ENCODE data around the gene SYNDIG1.

The SYNDIG1 gene

DNA sequence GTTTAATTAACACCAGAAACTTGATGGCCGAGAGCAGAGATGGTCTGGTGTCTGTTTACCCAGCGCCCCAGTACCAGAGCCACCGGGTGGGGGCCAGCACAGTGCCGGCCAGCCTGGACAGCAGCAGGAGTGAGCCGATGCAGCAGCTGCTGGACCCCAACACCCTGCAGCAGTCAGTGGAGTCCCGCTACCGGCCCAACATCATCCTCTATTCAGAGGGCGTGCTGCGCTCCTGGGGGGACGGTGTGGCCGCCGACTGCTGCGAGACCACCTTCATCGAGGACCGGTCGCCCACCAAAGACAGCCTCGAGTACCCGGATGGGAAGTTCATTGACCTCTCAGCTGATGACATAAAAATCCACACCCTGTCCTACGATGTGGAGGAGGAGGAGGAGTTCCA, 73.7 kb downstream of the SYNDIG1 start:
- TF ChIP-seq, protein P1, sequence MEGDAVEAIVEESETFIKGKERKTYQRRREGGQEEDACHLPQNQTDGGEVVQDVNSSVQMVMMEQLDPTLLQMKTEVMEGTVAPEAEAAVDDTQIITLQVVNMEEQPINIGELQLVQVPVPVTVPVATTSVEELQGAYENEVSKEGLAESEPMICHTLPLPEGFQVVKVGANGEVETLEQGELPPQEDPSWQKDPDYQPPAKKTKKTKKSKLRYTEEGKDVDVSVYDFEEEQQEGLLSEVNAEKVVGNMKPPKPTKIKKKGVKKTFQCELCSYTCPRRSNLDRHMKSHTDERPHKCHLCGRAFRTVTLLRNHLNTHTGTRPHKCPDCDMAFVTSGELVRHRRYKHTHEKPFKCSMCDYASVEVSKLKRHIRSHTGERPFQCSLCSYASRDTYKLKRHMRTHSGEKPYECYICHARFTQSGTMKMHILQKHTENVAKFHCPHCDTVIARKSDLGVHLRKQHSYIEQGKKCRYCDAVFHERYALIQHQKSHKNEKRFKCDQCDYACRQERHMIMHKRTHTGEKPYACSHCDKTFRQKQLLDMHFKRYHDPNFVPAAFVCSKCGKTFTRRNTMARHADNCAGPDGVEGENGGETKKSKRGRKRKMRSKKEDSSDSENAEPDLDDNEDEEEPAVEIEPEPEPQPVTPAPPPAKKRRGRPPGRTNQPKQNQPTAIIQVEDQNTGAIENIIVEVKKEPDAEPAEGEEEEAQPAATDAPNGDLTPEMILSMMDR (IDR thresholded peaks at IDR 0.05; ENCODE audit: borderline replicate concordance, control extremely low read depth, extremely low read depth, insufficient read depth, missing control alignments), result no peak
- in situ Hi-C loops (cut with MboI; ENCODE audit: low sequenced_read_pairs, unreplicated experiment), result no loop called here
- no peak for DNase-seq (ENCODE audit: low spot score)

DNA sequence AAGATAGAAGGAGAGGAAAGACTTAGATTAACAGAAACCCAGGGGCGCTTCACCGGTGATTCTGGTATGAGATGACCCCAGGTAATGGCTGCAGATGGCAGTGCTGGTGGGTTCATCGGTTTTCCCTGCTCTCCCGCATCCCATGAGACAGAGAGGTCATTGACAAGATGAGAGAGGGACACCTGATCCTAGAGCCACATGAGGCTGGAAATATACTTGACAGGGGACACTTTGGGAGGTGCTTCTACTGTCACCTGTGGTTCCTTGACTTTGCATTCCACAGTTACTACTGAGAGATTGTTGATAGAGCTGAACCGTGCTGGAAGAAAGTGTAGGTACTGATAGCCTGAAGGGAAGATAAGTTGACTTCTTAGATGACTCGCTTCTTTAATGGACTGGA, 74.3 kb downstream of the SYNDIG1 start:
- TF ChIP-seq, protein P1 (IDR thresholded peaks at IDR 0.05; ENCODE audit: borderline replicate concordance, control extremely low read depth, extremely low read depth, insufficient read depth, missing control alignments), result no peak
- in situ Hi-C loops (cut with MboI; ENCODE audit: low sequenced_read_pairs, unreplicated experiment), result no loop called here

DNA sequence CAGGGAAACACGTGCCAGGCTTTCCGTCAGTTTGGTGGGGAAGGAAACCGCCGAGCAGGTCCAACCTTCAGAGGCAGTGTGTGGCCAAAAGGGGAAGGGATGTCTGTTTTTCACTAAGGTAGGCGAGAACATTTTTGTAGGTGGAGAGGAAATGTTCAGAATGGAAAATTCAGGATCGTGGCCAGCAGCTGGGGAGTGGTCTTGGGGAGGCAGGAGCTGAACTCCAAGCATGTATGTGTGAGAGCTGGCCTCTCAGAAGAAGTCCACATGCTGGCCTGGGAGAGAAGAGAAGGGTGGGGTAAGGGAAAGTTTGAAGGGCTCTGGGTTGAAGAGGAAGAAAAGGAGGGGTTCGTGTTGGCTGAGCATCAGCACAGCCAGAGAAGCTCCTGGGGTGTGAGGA, 74.9 kb downstream of the SYNDIG1 start:
- in situ Hi-C loops (cut with MboI; ENCODE audit: low sequenced_read_pairs, unreplicated experiment), result no loop called here
- DNase-seq (ENCODE audit: low spot score), result no peak
- TF ChIP-seq, protein P1 (IDR thresholded peaks at IDR 0.05; ENCODE audit: borderline replicate concordance, control extremely low read depth, extremely low read depth, insufficient read depth, missing control alignments), result no peak

More for the DNA sequence above, 74.3 kb downstream of the SYNDIG1 start:
- DNase-seq (ENCODE audit: low spot score), result no peak

DNA sequence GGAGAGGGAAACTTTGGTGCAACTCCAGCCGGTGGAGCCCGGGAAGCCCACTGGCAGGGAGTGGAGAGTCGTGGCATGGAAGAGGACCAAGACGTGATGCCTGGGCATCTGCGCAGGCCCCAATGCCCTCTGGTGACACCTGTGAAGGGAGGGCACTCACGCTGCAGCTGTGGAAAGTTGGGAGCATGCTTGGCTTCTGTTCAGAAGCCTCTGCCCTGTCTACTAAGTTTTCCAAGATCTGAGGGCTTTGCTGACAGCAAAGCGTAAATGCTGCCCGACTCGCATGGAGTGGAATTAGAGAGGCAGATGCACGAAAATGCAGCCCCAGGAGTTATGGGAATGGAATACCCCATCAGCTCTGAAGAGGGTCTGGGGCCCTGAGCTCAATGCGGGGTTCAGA, 75.7 kb downstream of the SYNDIG1 start:
- no peak for DNase-seq (ENCODE audit: low spot score)
- TF ChIP-seq, protein P1 (IDR thresholded peaks at IDR 0.05; ENCODE audit: borderline replicate concordance, control extremely low read depth, extremely low read depth, insufficient read depth, missing control alignments), result no peak
- in situ Hi-C loops (cut with MboI; ENCODE audit: low sequenced_read_pairs, unreplicated experiment), result no loop called here

DNA sequence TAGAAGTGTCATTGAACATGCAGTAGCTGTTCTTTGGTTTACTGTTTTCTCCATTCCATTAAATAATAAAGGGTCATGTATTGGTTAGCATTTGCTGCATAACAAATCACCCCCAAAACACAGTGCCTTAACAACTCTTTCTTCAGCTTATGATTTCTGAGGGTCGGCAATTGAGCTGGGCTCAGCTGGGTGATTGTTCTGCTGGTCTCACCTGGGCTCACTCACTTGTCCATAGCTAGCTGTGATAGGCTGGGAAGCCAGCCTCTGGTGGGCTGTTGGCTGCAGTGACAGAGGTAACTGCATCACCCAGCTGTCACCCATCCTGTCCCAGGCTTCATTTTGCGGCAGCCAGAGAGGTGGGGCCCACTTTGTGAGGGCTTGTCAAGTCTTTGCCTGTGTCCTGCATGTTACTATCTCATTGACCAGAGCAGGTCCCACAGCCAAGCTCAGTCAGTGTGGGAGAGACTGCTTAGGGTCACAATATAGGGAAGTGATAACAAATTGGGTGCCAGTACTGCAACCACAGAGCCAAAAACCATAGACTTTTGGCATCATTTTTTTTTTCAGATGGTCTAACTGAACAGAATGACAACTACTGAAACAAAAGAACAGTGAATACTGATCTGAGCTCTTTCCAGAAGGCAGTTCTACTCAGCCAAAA, 76.9 kb downstream of the SYNDIG1 start:
- in situ Hi-C loops (cut with MboI; ENCODE audit: low sequenced_read_pairs, unreplicated experiment), result no loop called here
- TF ChIP-seq, protein P1 (IDR thresholded peaks at IDR 0.05; ENCODE audit: borderline replicate concordance, control extremely low read depth, extremely low read depth, insufficient read depth, missing control alignments), result no peak
- no peak for DNase-seq (ENCODE audit: low spot score)

DNA sequence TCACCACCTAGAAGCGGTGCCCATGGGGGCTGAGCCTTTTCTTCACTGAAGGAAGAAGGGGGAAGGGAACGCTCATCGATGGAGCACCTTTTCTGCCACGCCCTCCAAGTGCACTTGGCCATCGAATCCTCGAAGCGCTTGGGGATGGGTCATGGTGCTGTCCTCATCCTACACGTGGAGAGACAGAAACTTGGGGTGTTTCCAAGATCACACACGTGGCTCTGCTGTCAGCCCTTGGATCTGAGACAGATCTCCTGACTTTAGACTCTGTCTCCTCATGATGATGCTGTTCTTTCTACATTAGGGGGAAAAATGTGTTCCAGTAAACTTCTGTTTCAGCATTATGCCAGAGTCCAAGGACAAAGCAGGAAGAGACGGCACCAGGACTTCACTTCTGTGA, 78.5 kb downstream of the SYNDIG1 start:
- TF ChIP-seq, protein P1 (IDR thresholded peaks at IDR 0.05; ENCODE audit: borderline replicate concordance, control extremely low read depth, extremely low read depth, insufficient read depth, missing control alignments), result no peak
- in situ Hi-C loops (cut with MboI; ENCODE audit: low sequenced_read_pairs, unreplicated experiment), result no loop called here

More for the DNA sequence above, 78.5 kb downstream of the SYNDIG1 start:
- no peak for DNase-seq (ENCODE audit: low spot score)

All from GM13976 (cell line).